PFSK-1 (cell line): ENCODE results near the gene WDR45B.

ENCODE experiments used
- POLR2AphosphoS5 ChIP-seq: IDR thresholded peaks from 2 replicates; pipeline ENCODE4 v1.6.1; 2012; ENCODE audit warnings: low read depth, mild to moderate bottlenecking, control low read depth, low read length, moderate library complexity
- REST ChIP-seq, 2 experiments: IDR thresholded peaks; 2 replicates each; pipeline versions ENCODE4 v1.6.1 to v1.8.0; 2011 to 2012; ENCODE audit warnings: low read depth in 2 of 2, low read length in 2 of 2, control low read depth in 1 of 2, inconsistent platforms in 1 of 2, mild to moderate bottlenecking in 1 of 2, moderate library complexity in 1 of 2; ENCODE audit not compliant: insufficient read depth in 1 of 2

GRCh38 chr17:82582709-82583108, 65.5 kb downstream of the WDR45B start:
- TF ChIP-seq REST (IDR thresholded peaks at IDR 0.05; ENCODE audit: insufficient read depth in 1 of 2, low read depth in 2 of 2, low read length in 2 of 2) (no peak), POLR2AphosphoS5 (no peak)
